Thyroid gland (tissue), 4 donors: Measurements from ENCODE around the gene KRTAP16-1. TPM values are rescaled to one million over a fixed set of nuclear protein-coding genes. Genes with fewer than 3 reads are reported as not detected.

Experiments
- DNase-seq, 2 donors: peaks; one replicate each; pipeline ENCODE4 v3.0.0-alpha.2; 2019
- H3K27ac ChIP-seq, 3 donors: fragments of 200-600 bp; sonication (generic); 1 replicate in 2 of 3; 2 replicates in 1 of 3; pipeline ENCODE4 v1.5.1; 2016 to 2019; ENCODE audit warnings: mild to moderate bottlenecking in 1 of 3, moderate library complexity in 1 of 3
- H3K27me3 ChIP-seq: fragments of 200-600 bp; sonication (generic); one replicate; pipeline ENCODE4 v1.5.1; 2019
- H3K36me3 ChIP-seq, 2 donors: fragments of 200-600 bp; sonication (generic); one replicate each; pipeline ENCODE4 v1.5.1; 2016 to 2019
- H3K4me1 ChIP-seq, 2 donors: fragments of 200-600 bp; sonication (generic); one replicate each; pipeline ENCODE4 v1.5.1; 2017 to 2019
- H3K4me3 ChIP-seq, 3 donors: fragments of 200-600 bp; sonication (generic); replicated peaks in 1 of 3; 1 replicate in 2 of 3; 2 replicates in 1 of 3; pipeline ENCODE4 v1.5.1; 2016; ENCODE audit warnings: mild to moderate bottlenecking in 1 of 3
- H3K9me3 ChIP-seq: fragments of 200-600 bp; sonication (generic); one replicate; pipeline ENCODE4 v1.5.1; 2017
- CTCF ChIP-seq, 6 experiments: fragments of 200-600 bp in 3 of 6; fragments of 450-650 bp in 3 of 6; sonication (generic) in 3 of 6; IDR thresholded peaks; one replicate each; pipeline ENCODE4 v1.5.1; 2016 to 2019; ENCODE audit warnings: antibody characterized with exemption in 6 of 6, mild to moderate bottlenecking in 2 of 6, inconsistent platforms in 1 of 6, moderate library complexity in 1 of 6
- POLR2A ChIP-seq, 2 donors: fragments of 450-650 bp; IDR thresholded peaks; one replicate each; pipeline ENCODE4 v1.6.1; 2017; ENCODE audit warnings: antibody characterized with exemption in 2 of 2, mild to moderate bottlenecking in 2 of 2, moderate library complexity in 1 of 2
- WGBS, 2 donors: methylation state at CpG; one replicate each; pipeline ENCODE4 v1.1.5; 2017; 5-methylcytosine and 5-hydroxymethylcytosine counted together
- intact Hi-C: fragments of 100-400 bp; cut with DNase I; formaldehyde crosslinking; loops from one replicate; pipeline ENCODE4 v1.15.1; 2023
- total RNA-seq, 4 donors: library from RNA; depleted of rRNA; stranded (reverse); fragments of >200 nt; gene quantifications; one replicate each; pipeline ENCODE4 v1.2.3, GENCODE V29; 2016

KRTAP16-1 gene
- total RNA-seq, 4 donors from 2014 or later, result not detected

- Histone ChIP-seq H3K27me3 (no peaks in the 10 kb centered on the region), H3K27ac (no peak overlapping the region), H3K9me3 (no peaks in the 10 kb centered on the region), H3K4me1 (no peaks in the 10 kb centered on the region), H3K4me3 (no peak overlapping the region), H3K36me3 (no peaks in the 10 kb centered on the region)
- no peak for TF ChIP-seq POLR2A (IDR thresholded peaks at IDR 0.05)
- TF ChIP-seq CTCF (IDR thresholded peaks at IDR 0.05), result no peak
- DNase-seq, result no peak
- WGBS, 2 donors, result 91 to 98% methylated on average over 5 to 6 of the region's 7 CpGs
- intact Hi-C loops, result no loop called here
These were observed 19.1 kb upstream of the KRTAP16-1 start for GRCh38 chr17:41328207-41328606.

- TF ChIP-seq POLR2A (IDR thresholded peaks at IDR 0.05) (no peak), CTCF (IDR thresholded peaks at IDR 0.05) (no peak)
- Histone ChIP-seq H3K27ac (no peak overlapping the region), H3K4me1 (no peaks in the 10 kb centered on the region), H3K27me3 (no peaks in the 10 kb centered on the region), H3K4me3 (no peak overlapping the region), H3K9me3 (no peaks in the 10 kb centered on the region), H3K36me3 (no peaks in the 10 kb centered on the region)
- WGBS, 2 donors, result 77 to 80% methylated on average over 6 to 7 of the region's 8 CpGs
- DNase-seq, result no peak
- intact Hi-C loops, result no loop called here
These were observed 18.5 kb upstream of the KRTAP16-1 start for GRCh38 chr17:41327411-41328120.

DNA sequence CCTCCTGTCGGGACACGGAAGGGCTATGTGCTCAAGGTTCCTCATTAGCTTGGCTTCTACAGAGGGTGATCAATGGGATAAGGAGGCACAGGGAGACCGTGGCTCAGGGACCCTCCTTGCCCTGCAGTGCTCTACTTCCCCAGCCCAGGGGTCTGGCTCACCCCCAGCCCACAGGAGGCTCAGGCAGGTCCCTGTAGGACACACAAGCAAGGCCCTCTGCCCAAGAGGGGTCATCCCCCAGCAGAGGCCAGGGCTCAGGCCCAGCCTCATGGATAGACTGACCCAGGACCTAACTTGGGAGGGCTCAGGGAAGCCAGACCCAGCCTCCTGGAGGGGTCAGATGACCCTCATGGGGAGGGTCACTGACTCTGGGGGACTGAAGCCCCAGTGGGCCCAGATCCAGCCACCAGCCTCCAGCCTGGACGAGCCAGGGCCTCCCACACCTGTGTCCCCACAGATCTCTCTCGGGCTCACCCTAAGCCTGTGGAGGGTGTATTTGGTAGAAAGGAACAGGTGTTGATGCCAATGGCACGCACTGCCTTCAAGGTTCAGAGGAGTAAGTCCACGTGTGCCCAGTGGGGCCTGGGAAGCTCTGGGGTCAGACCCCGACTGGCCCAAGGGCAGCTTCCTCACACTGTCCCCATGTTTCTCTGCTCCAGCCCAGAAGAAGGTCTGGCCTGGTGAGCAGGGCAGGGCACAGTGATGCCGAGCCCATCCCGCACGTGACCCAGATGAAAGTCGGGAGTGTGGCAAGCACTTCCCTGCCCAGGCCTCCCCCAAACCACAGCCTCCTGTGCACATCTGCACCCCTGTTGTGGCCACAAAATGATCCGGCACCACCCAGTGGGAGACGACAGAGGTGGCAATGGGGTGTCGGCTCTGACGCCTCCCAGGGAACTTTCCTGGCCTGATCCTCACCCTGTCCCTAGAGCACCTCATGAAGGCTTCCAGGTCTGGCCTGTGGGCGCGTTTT, 17.4 kb upstream of the KRTAP16-1 start:
- Histone ChIP-seq H3K4me3 (no peak overlapping the region), H3K9me3 (no peaks in the 10 kb centered on the region), H3K27me3 (no peaks in the 10 kb centered on the region), H3K27ac (no peak overlapping the region), H3K4me1 (no peaks in the 10 kb centered on the region), H3K36me3 (no peaks in the 10 kb centered on the region)
- TF ChIP-seq CTCF (IDR thresholded peaks at IDR 0.05) (no peak), POLR2A (IDR thresholded peaks at IDR 0.05) (no peak)
- WGBS, 2 donors, result 89 to 94% methylated on average over 14 to 16 of the region's 18 CpGs
- intact Hi-C loops, result no loop called here
- DNase-seq, result no peak

DNA sequence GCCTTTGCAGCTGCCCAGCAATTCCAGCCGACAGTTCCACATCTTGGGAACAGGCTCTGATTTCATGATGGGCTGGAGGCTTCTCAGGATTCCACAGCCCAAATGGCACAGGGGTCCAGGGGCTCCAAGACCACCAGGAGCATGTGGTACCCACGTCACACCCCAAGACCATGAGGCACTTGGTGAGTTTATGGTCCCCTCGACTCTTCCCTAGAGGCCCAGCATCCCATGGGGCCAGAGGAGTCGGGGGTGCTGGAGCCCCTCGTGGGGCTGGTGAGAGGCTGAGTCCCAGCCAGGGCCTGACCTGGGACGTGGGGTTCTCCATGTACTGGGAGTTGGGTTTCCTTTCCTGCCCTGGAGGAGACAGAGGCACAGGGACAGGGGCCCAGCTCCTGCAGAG, 16.5 kb upstream of the KRTAP16-1 start:
- DNase-seq, result no peak
- WGBS, 2 donors, result 86% methylated on average over 4 of the region's 6 CpGs; no CpG with 5 or more reads in 1 of the 2 donors
- Histone ChIP-seq H3K36me3 (no peaks in the 10 kb centered on the region), H3K4me1 (no peaks in the 10 kb centered on the region), H3K9me3 (no peaks in the 10 kb centered on the region), H3K27ac (no peak overlapping the region), H3K4me3 (no peak overlapping the region), H3K27me3 (no peaks in the 10 kb centered on the region)
- no peak for TF ChIP-seq CTCF (IDR thresholded peaks at IDR 0.05)
- no peak for TF ChIP-seq POLR2A (IDR thresholded peaks at IDR 0.05)
- intact Hi-C loops, result no loop called here

- Histone ChIP-seq H3K4me3 (no peak overlapping the region), H3K27me3 (no peaks in the 10 kb centered on the region), H3K4me1 (no peaks in the 10 kb centered on the region), H3K27ac (no peak overlapping the region), H3K36me3 (no peaks in the 10 kb centered on the region), H3K9me3 (no peaks in the 10 kb centered on the region)
- intact Hi-C loops, result no loop called here
- DNase-seq, result no peak
- 75 to 88% methylated on average over 7 to 10 of the region's 10 CpGs for WGBS, 2 donors
- TF ChIP-seq POLR2A (IDR thresholded peaks at IDR 0.05), result no peak
- no peak for TF ChIP-seq CTCF (IDR thresholded peaks at IDR 0.05)
These were observed 16.0 kb upstream of the KRTAP16-1 start for GRCh38 chr17:41325126-41325525.
